K562 (cell line): ENCODE results near the gene SLC19A1. TPM values are rescaled to one million over a fixed set of nuclear protein-coding genes. Genes with fewer than 3 reads are reported as not detected.

Experiments
- ATAC-seq: fragments of 200-7000 bp; cut with Tn5 transposase; 3 replicates; pipeline ENCODE4 v1.9.1; 2020; ENCODE audit warnings: moderate library complexity
- BruUV-seq: library from RNA; stranded (reverse); fragments of 400-500 nt; replicated peaks from 2 replicates; lab custom pipeline; 2021; lab: Mats Ljungman, UMichigan
- CTCF ChIA-PET: fragments of 300-600 bp; formaldehyde crosslinking; extraction: SDS; loops from one replicate; lab custom pipeline; 2021; ENCODE audit warnings: low intra/inter-chr PET ratio; lab: Yijun Ruan, JAX
- POLR2A ChIA-PET: fragments of 300-600, 350-650 bp; sonication (Branson Sonifier 250); formaldehyde crosslinking; extraction: SDS; loops from one replicate; lab custom pipeline; 2021; ENCODE audit warnings: antibody characterized with exemption, inconsistent platforms; lab: Yijun Ruan, JAX
- DNase-seq, 4 experiments: peaks; one replicate each; pipeline versions ENCODE4 v3.0.0 to v3.0.0-alpha.2; 2011 to 2018; ENCODE audit warnings: low spot score in 3 of 4, mixed read lengths in 3 of 4; ENCODE audit errors: extremely low read depth in 1 of 4
- FAIRE-seq: peaks from 2 replicates; lab custom pipeline; 2011; peaks lifted over from hg19 to GRCh38; lab: Jason Lieb, UNC
- H2AFZ ChIP-seq: 2 replicates; pipeline ENCODE4 v1.6.0; 2011; ENCODE audit warnings: low read depth, low read length, control low read depth, inconsistent platforms
- H3K27ac ChIP-seq: fragments of 200-600 bp; 3 replicates; pipeline ENCODE4 v1.8.0; 2011; ENCODE audit warnings: low read depth, mild to moderate bottlenecking, control low read depth, inconsistent platforms, low read length, moderate library complexity, mixed read lengths; ENCODE audit errors: extremely low read depth
- H3K27me3 ChIP-seq, 2 experiments: fragments of 300-600 bp in 1 of 2; 2 replicates in 1 of 2; 3 replicates in 1 of 2; pipeline versions ENCODE4 v1.6.0 to v1.8.0; 2011; ENCODE audit warnings: inconsistent platforms in 2 of 2, low read length in 2 of 2, mild to moderate bottlenecking in 1 of 2, mixed read lengths in 1 of 2, moderate library complexity in 1 of 2; ENCODE audit not compliant: control insufficient read depth in 2 of 2, insufficient read depth in 2 of 2
- H3K36me3 ChIP-seq: fragments of 300-600 bp; 3 replicates; pipeline ENCODE4 v1.8.0; 2011; ENCODE audit warnings: mild to moderate bottlenecking, low read length, inconsistent platforms; ENCODE audit not compliant: control insufficient read depth, insufficient read depth
- H3K4me1 ChIP-seq, 2 experiments: fragments of 200-600 bp in 1 of 2; replicated peaks in 1 of 2; 2 replicates in 1 of 2; 3 replicates in 1 of 2; pipeline versions ENCODE4 v1.5.1 to v1.8.0; 2011; ENCODE audit warnings: inconsistent platforms in 2 of 2, low read length in 2 of 2, mild to moderate bottlenecking in 1 of 2, mixed read lengths in 1 of 2, moderate library complexity in 1 of 2; ENCODE audit not compliant: control insufficient read depth in 2 of 2, insufficient read depth in 2 of 2
- H3K4me2 ChIP-seq: 2 replicates; pipeline ENCODE4 v1.6.1; 2011; ENCODE audit warnings: low read length, control low read depth, inconsistent platforms, mixed read lengths; ENCODE audit not compliant: insufficient read depth
- H3K4me3 ChIP-seq: fragments of 200-600 bp; sonication (generic), shearing (Covaris generic); 2 replicates; pipeline ENCODE4 v1.5.1; 2016; ENCODE audit warnings: control low read depth, inconsistent platforms
- H3K79me2 ChIP-seq: fragments of 200-600 bp; 3 replicates; pipeline ENCODE4 v1.8.0; 2011; ENCODE audit warnings: low read length, inconsistent platforms; ENCODE audit not compliant: control insufficient read depth, insufficient read depth
- H3K9ac ChIP-seq, 2 experiments: 2 replicates each; pipeline versions ENCODE4 v1.6.0 to v1.6.1; 2011; ENCODE audit warnings: low read depth in 2 of 2, low read length in 2 of 2, control low read depth in 1 of 2, inconsistent platforms in 1 of 2, mild to moderate bottlenecking in 1 of 2, mixed read lengths in 1 of 2; ENCODE audit not compliant: insufficient read depth in 1 of 2
- H3K9me1 ChIP-seq: one replicate; pipeline ENCODE4 v1.6.0; 2011; ENCODE audit warnings: inconsistent platforms, mild to moderate bottlenecking, low read length, moderate library complexity; ENCODE audit not compliant: control insufficient read depth, insufficient read depth
- H3K9me3 ChIP-seq: replicated peaks from 2 replicates; pipeline ENCODE4 v1.5.1; 2011; ENCODE audit warnings: low read depth, low read length, inconsistent platforms; ENCODE audit not compliant: control insufficient read depth, insufficient read depth
- H4K20me1 ChIP-seq: replicated peaks from 2 replicates; pipeline ENCODE4 v1.6.1; 2011; ENCODE audit warnings: low read length, inconsistent platforms, mixed read lengths; ENCODE audit not compliant: control insufficient read depth, insufficient read depth
- ARID2 ChIP-seq: fragments of 450-650 bp; IDR thresholded peaks from 2 replicates; pipeline ENCODE4 v1.6.1; 2017; ENCODE audit warnings: antibody characterized with exemption, mild to moderate bottlenecking
- EP300 ChIP-seq: IDR thresholded peaks from 2 replicates; pipeline ENCODE4 v1.6.1; 2012; ENCODE audit warnings: low read length, improper control_type of control experiment
- FOXK2 ChIP-seq, 2 experiments: fragments of 450-650 bp; IDR thresholded peaks in 1 of 2; conservative IDR thresholded peaks in 1 of 2; 2 replicates each; pipeline ENCODE4 v1.6.1; 2016; ENCODE audit warnings: low read depth in 2 of 2, mild to moderate bottlenecking in 1 of 2
- GATAD2A ChIP-seq: fragments of 450-650 bp; IDR thresholded peaks from 2 replicates; pipeline ENCODE4 v1.6.1; 2017
- KLF13 ChIP-seq: fragments of 450-650 bp; IDR thresholded peaks from 2 replicates; pipeline ENCODE4 v1.6.1; 2016; ENCODE audit warnings: missing genetic modification characterization, low read depth, mild to moderate bottlenecking, missing compliant biosample characterization, moderate library complexity, borderline replicate concordance
- LEF1 ChIP-seq: fragments of 450-650 bp; IDR thresholded peaks from 2 replicates; pipeline ENCODE4 v1.6.1; 2016; ENCODE audit warnings: mild to moderate bottlenecking
- ZNF584 ChIP-seq: fragments of 200-800 bp; sonication (Bioruptor generic); IDR thresholded peaks from 2 replicates; pipeline ENCODE4 v1.6.1; 2016; ENCODE audit warnings: low read depth, mild to moderate bottlenecking, missing genetic modification characterization, missing compliant biosample characterization
- WGBS: fragments of 100-300 bp; shearing (Covaris generic); methylation state at CpG from one replicate; pipeline ENCODE4 v1.1.6; 2016; ENCODE audit warnings: low coverage, mixed read lengths; ENCODE audit not compliant: insufficient coverage; ENCODE audit errors: missing lambda C conversion rate; 5-methylcytosine and 5-hydroxymethylcytosine counted together
- in situ Hi-C: fragments of 300-500 bp; cut with MboI; formaldehyde crosslinking; loops from 4 replicates; pipeline ENCODE4 v1.15.0; 2018; ENCODE audit warnings: inconsistent platforms, mixed read lengths
- intact Hi-C: fragments of 100-400 bp; cut with micrococcal nuclease; formaldehyde crosslinking; loops from 2 replicates; pipeline ENCODE4 v1.14.2; 2022
- polyA plus RNA-seq, 8 experiments: library from polyadenylated mRNA; depleted of rRNA in 4 of 8; stranded (reverse) in 5 of 8; unstranded in 3 of 8; fragments of >200 nt; fragmentation: Nextera tagmentation in 2 of 8; fragmentation: Illumina TruSeq in 1 of 8; extraction: Ambion mirVana in 2 of 8; extraction: Trizol in 1 of 8; gene quantifications; 2 replicates each; pipeline versions ENCODE4 v1.2.1 to v1.2.3, GENCODE V29; 2011 to 2014; ENCODE audit warnings: inconsistent platforms in 1 of 8, missing spikeins in 1 of 8
- total RNA-seq, 7 experiments: library from RNA; depleted of rRNA in 6 of 7; stranded (reverse); fragments of >200 nt in 6 of 7; fragmentation: Illumina TruSeq in 2 of 7; extraction: Trizol in 2 of 7; gene quantifications; 2 replicates each; pipeline versions ENCODE4 v1.2.1 to v1.2.3, GENCODE V29; 2011 to 2021; ENCODE audit warnings: low replicate concordance in 1 of 7
- TF ChIP-seq, protein P1 (sequence below), 2 experiments: fragments of 200-800 bp in 1 of 2; sonication (Bioruptor generic) in 1 of 2; sonication (generic) in 1 of 2; formaldehyde crosslinking in 1 of 2; IDR thresholded peaks in 1 of 2; conservative IDR thresholded peaks in 1 of 2; 2 replicates each; pipeline versions ENCODE4 v1.5.0 to v1.6.1; 2016 to 2020; ENCODE audit warnings: missing compliant biosample characterization in 1 of 2, missing genetic modification characterization in 1 of 2, missing genetic modification reagents in 1 of 2
- TF ChIP-seq, protein P2 (sequence below): fragments of 450-650 bp; IDR thresholded peaks from 2 replicates; pipeline ENCODE4 v1.6.1; 2016; ENCODE audit warnings: missing biosample characterization, missing genetic modification characterization
- TF ChIP-seq, protein P3 (sequence below): fragments of 250-450 bp; sonication (Bioruptor Pico); IDR thresholded peaks from 2 replicates; pipeline ENCODE4 v1.8.0; 2021; ENCODE audit warnings: borderline replicate concordance, mild to moderate bottlenecking, moderate library complexity; ENCODE audit not compliant: poor library complexity, severe bottlenecking
- TF ChIP-seq, protein P4 (sequence below): fragments of 450-650 bp; IDR thresholded peaks from 2 replicates; pipeline ENCODE4 v1.6.1; 2016; ENCODE audit warnings: borderline replicate concordance
- TF ChIP-seq, protein P5 (sequence below): sonication (generic); formaldehyde crosslinking; IDR thresholded peaks from 2 replicates; pipeline ENCODE4 v1.8.0; 2022; ENCODE audit warnings: mild to moderate bottlenecking, missing genetic modification reagents

SLC19A1 gene
- total and polyA plus RNA-seq, 9 of the 15 experiments (the other 6 are each of a cell fraction or from before 2014, with no cell fraction given) = 0.65 to 88.7 (median 12.0) TPM

DNA sequence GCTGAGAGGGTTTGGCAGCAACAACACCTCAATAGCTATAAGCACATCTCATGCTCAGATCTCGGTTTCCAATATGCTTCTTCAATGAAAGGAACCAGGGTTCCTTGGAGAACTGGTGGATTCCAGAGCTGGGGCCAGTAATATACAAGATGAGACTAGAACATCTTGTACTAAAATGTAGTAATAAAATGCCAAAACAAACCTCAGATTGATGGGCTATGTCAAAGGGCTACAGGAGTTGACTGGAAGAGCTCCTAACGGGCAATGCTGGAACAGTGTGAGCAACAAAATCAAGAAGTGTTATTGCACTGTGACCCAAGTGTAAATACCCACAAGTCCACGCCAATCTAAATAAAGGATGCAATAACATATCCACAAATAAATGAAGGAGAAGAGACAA lies 26.1 kb upstream of the SLC19A1 start:
- H3K4me3 ChIP-seq = no peak overlapping the region
- WGBS = 0% methylated on average over 3 of the region's 3 CpGs
- CTCF ChIA-PET = no interaction called here
- peaks cover 4% of the 10 kb centered on the region; the same call in 1 of the 2 replicates for H3K9me3 ChIP-seq
- no peaks in the 10 kb centered on the region for H3K9me1 ChIP-seq
- in situ Hi-C loops = no loop called here
- no peak for DNase-seq
- POLR2A ChIA-PET = interaction anchor here (1.1 kb wide), 1 partner anchor 130 kb away, joined by 3 read pairs; no protein-coding TSS in a partner anchor
- H3K4me2 ChIP-seq = no peak overlapping the region
- no peaks in the 10 kb centered on the region for H3K79me2 ChIP-seq
- H3K27me3 ChIP-seq = peaks cover 60 to 65% of the 10 kb centered on the region in 2 experiments
- ATAC-seq = no peak
- no peak overlapping the region for H2AFZ ChIP-seq
- peaks cover 6% of the 10 kb centered on the region for H4K20me1 ChIP-seq
- TF ChIP-seq, protein P1, sequence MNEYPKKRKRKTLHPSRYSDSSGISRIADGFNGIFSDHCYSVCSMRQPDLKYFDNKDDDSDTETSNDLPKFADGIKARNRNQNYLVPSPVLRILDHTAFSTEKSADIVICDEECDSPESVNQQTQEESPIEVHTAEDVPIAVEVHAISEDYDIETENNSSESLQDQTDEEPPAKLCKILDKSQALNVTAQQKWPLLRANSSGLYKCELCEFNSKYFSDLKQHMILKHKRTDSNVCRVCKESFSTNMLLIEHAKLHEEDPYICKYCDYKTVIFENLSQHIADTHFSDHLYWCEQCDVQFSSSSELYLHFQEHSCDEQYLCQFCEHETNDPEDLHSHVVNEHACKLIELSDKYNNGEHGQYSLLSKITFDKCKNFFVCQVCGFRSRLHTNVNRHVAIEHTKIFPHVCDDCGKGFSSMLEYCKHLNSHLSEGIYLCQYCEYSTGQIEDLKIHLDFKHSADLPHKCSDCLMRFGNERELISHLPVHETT (CRISPR knock-in tag; conservative IDR thresholded peaks at IDR 0.05 in 1 of 2, IDR thresholded peaks at IDR 0.05 in 1 of 2) = no peak
- TF ChIP-seq ZNF584 (CRISPR knock-in tag) (no peak), EP300 (no peak), GATAD2A (no peak), KLF13 (tag) (no peak), FOXK2 (conservative IDR thresholded peaks at IDR 0.05 in 1 of 2, IDR thresholded peaks at IDR 0.05 in 1 of 2; ENCODE audit: low read depth in 2 of 2) (no peak), ARID2 (no peak), LEF1 (no peak)
- TF ChIP-seq, protein P2, sequence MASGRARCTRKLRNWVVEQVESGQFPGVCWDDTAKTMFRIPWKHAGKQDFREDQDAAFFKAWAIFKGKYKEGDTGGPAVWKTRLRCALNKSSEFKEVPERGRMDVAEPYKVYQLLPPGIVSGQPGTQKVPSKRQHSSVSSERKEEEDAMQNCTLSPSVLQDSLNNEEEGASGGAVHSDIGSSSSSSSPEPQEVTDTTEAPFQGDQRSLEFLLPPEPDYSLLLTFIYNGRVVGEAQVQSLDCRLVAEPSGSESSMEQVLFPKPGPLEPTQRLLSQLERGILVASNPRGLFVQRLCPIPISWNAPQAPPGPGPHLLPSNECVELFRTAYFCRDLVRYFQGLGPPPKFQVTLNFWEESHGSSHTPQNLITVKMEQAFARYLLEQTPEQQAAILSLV = no peak
- TF ChIP-seq, protein P3, sequence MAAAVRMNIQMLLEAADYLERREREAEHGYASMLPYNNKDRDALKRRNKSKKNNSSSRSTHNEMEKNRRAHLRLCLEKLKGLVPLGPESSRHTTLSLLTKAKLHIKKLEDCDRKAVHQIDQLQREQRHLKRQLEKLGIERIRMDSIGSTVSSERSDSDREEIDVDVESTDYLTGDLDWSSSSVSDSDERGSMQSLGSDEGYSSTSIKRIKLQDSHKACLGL (CRISPR knock-in tag) = no peak
- TF ChIP-seq, protein P4, sequence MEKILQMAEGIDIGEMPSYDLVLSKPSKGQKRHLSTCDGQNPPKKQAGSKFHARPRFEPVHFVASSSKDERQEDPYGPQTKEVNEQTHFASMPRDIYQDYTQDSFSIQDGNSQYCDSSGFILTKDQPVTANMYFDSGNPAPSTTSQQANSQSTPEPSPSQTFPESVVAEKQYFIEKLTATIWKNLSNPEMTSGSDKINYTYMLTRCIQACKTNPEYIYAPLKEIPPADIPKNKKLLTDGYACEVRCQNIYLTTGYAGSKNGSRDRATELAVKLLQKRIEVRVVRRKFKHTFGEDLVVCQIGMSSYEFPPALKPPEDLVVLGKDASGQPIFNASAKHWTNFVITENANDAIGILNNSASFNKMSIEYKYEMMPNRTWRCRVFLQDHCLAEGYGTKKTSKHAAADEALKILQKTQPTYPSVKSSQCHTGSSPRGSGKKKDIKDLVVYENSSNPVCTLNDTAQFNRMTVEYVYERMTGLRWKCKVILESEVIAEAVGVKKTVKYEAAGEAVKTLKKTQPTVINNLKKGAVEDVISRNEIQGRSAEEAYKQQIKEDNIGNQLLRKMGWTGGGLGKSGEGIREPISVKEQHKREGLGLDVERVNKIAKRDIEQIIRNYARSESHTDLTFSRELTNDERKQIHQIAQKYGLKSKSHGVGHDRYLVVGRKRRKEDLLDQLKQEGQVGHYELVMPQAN = no peak
- TF ChIP-seq, protein P5, sequence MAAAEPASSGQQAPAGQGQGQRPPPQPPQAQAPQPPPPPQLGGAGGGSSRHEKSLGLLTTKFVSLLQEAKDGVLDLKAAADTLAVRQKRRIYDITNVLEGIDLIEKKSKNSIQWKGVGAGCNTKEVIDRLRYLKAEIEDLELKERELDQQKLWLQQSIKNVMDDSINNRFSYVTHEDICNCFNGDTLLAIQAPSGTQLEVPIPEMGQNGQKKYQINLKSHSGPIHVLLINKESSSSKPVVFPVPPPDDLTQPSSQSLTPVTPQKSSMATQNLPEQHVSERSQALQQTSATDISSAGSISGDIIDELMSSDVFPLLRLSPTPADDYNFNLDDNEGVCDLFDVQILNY = no peak
- H3K9ac ChIP-seq = no peak overlapping the region
- H3K4me1 ChIP-seq = no peaks in the 10 kb centered on the region
- intact Hi-C loops = no loop called here
- H3K36me3 ChIP-seq = no peaks in the 10 kb centered on the region
- no peak for FAIRE-seq
- H3K27ac ChIP-seq = no peak overlapping the region
- no TSS peak for BruUV-seq
